Thoracic aorta (tissue), 2 donors: Measurements from ENCODE around the gene RPP14. TPM values are rescaled to one million over a fixed set of nuclear protein-coding genes. Genes with fewer than 3 reads are reported as not detected.

Experiments
- ATAC-seq: fragments of 150-250 bp; one replicate; pipeline ENCODE4 v1.8.0; 2017; ENCODE audit warnings: low read depth; ENCODE audit not compliant: insufficient number of reproducible peaks, low FRiP score
- DNase-seq: peaks from one replicate; pipeline ENCODE4 v3.0.0-alpha.2; 2020; ENCODE audit warnings: low spot score
- H3K27ac ChIP-seq, 2 donors: fragments of 200-600 bp; sonication (generic); 1 replicate in 1 of 2; 2 replicates in 1 of 2; pipeline ENCODE4 v1.5.1; 2016; ENCODE audit warnings: mild to moderate bottlenecking in 2 of 2, moderate library complexity in 2 of 2
- H3K27me3 ChIP-seq: fragments of 200-600 bp; sonication (generic); replicated peaks from 2 replicates; pipeline ENCODE4 v1.6.0; 2016; ENCODE audit warnings: mild to moderate bottlenecking; ENCODE audit not compliant: insufficient read depth
- H3K36me3 ChIP-seq: fragments of 200-600 bp; sonication (generic); one replicate; pipeline ENCODE4 v1.5.1; 2016
- H3K4me1 ChIP-seq, 2 donors: fragments of 200-600 bp; sonication (generic); 1 replicate in 1 of 2; 2 replicates in 1 of 2; pipeline versions ENCODE4 v1.5.1 to v1.6.0; 2016; ENCODE audit warnings: low read depth in 2 of 2, mild to moderate bottlenecking in 1 of 2; ENCODE audit not compliant: control insufficient read depth in 1 of 2
- H3K4me3 ChIP-seq: fragments of 200-600 bp; sonication (generic); 2 replicates; pipeline ENCODE4 v1.5.1; 2016; ENCODE audit warnings: mild to moderate bottlenecking
- H3K9me3 ChIP-seq: fragments of 200-600 bp; sonication (generic); 2 replicates; pipeline ENCODE4 v1.5.1; 2016
- CTCF ChIP-seq: fragments of 200-600 bp; sonication (generic); IDR thresholded peaks from one replicate; pipeline ENCODE4 v1.5.1; 2019; ENCODE audit warnings: antibody characterized with exemption
- total RNA-seq, 2 donors: library from RNA; depleted of rRNA; stranded (reverse); fragments of >200 nt; gene quantifications; one replicate each; pipeline versions ENCODE4 v1.1.0 to v1.2.3, GENCODE V29; 2016

Gene RPP14
- total RNA-seq, 2 donors from 2014 or later, result 5.0 to 10.1 TPM

- H3K27ac ChIP-seq, result no peak overlapping the region
- H3K36me3 ChIP-seq, result no peaks in the 10 kb centered on the region
- TF ChIP-seq CTCF, result no peak
- DNase-seq (no peak), ATAC-seq (no peak)
- no peaks in the 10 kb centered on the region for H3K9me3 ChIP-seq
- H3K4me3 ChIP-seq, result no peak overlapping the region
- peaks cover 0 to 6% of the 10 kb centered on the region in 2 donors for H3K4me1 ChIP-seq
- H3K27me3 ChIP-seq, result no peaks in the 10 kb centered on the region
Measured at GRCh38 chr3:58352626-58353025, 46.6 kb downstream of the RPP14 start.

GRCh38 chr3:58353722-58354553 is 47.9 kb downstream of the RPP14 start:
- ATAC-seq, result no peak
- no peak for DNase-seq
- Histone ChIP-seq H3K4me3 (no peak overlapping the region), H3K36me3 (no peaks in the 10 kb centered on the region), H3K9me3 (no peaks in the 10 kb centered on the region), H3K4me1 (peaks cover 0 to 6% of the 10 kb centered on the region in 2 donors), H3K27ac (no peak overlapping the region), H3K27me3 (no peaks in the 10 kb centered on the region)
- no peak for TF ChIP-seq CTCF

GRCh38 chr3:58355179-58355578 is 49.1 kb downstream of the RPP14 start:
- DNase-seq, result no peak
- no peaks in the 10 kb centered on the region for H3K36me3 ChIP-seq
- TF ChIP-seq CTCF, result no peak
- H3K9me3 ChIP-seq, result no peaks in the 10 kb centered on the region
- H3K4me3 ChIP-seq, result no peak overlapping the region
- H3K27me3 ChIP-seq, result no peaks in the 10 kb centered on the region
- ATAC-seq, result no peak
- peaks cover 0 to 6% of the 10 kb centered on the region in 2 donors for H3K4me1 ChIP-seq
- no peak overlapping the region for H3K27ac ChIP-seq

- Histone ChIP-seq H3K9me3 (no peaks in the 10 kb centered on the region), H3K36me3 (no peaks in the 10 kb centered on the region), H3K27me3 (no peaks in the 10 kb centered on the region), H3K4me3 (no peak overlapping the region), H3K4me1 (peaks cover 0 to 6% of the 10 kb centered on the region in 2 donors), H3K27ac (no peak overlapping the region)
- TF ChIP-seq CTCF, result no peak
- DNase-seq (no peak), ATAC-seq (no peak)
Measured at GRCh38 chr3:58356054-58356453, 50.0 kb downstream of the RPP14 start.

- H3K9me3 ChIP-seq, result no peaks in the 10 kb centered on the region
- no peak for TF ChIP-seq CTCF
- no peaks in the 10 kb centered on the region for H3K36me3 ChIP-seq
- H3K27ac ChIP-seq, result no peak overlapping the region
- peaks cover 0 to 6% of the 10 kb centered on the region in 2 donors for H3K4me1 ChIP-seq
- H3K4me3 ChIP-seq, result no peak overlapping the region
- ATAC-seq (no peak), DNase-seq (no peak)
- H3K27me3 ChIP-seq, result no peaks in the 10 kb centered on the region
Measured at GRCh38 chr3:58357402-58357801, 51.4 kb downstream of the RPP14 start.
